SU-DHL-6 (cell line): ENCODE measurements around the gene MB.
A peak's percentile ranks its signal among the peaks of the same experiment; 100 is the strongest.

Experiments
- H2AFZ ChIP-seq: fragments of 200-600 bp; sonication (generic); 2 replicates; pipeline ENCODE4 v1.6.1; 2014; ENCODE audit warnings: low read depth, mild to moderate bottlenecking, moderate library complexity, mixed read lengths, antibody characterized with exemption, low read length; ENCODE audit not compliant: severe bottlenecking
- H3F3A ChIP-seq: fragments of 200-600 bp; shearing (Covaris generic); 2 replicates; pipeline ENCODE4 v1.6.0; 2016; ENCODE audit warnings: antibody characterized with exemption, mild to moderate bottlenecking; ENCODE audit not compliant: insufficient read depth
- H3K27ac ChIP-seq: fragments of 200-600 bp; sonication (generic); 2 replicates; pipeline ENCODE4 v1.5.1; 2016; ENCODE audit warnings: low read depth, mild to moderate bottlenecking, low read length, moderate library complexity, mixed read lengths
- H3K27me3 ChIP-seq: fragments of 200-600 bp; sonication (generic), shearing (Covaris generic); 2 replicates; pipeline ENCODE4 v1.6.0; 2014; ENCODE audit warnings: mild to moderate bottlenecking, low read length
- H3K36me3 ChIP-seq: fragments of 200-600 bp; sonication (generic); 2 replicates; pipeline ENCODE4 v1.6.1; 2014; ENCODE audit warnings: mild to moderate bottlenecking, low read length, mixed read lengths
- H3K4me2 ChIP-seq: fragments of 300-600, 200-600 bp; shearing (Covaris generic), sonication (generic); 2 replicates; pipeline ENCODE4 v1.6.0; 2014; ENCODE audit warnings: low read length, low read depth, mild to moderate bottlenecking; ENCODE audit not compliant: poor library complexity, severe bottlenecking
- H3K4me3 ChIP-seq: fragments of 200-600 bp; sonication (generic); 2 replicates; pipeline ENCODE4 v1.5.1; 2014; ENCODE audit warnings: antibody characterized with exemption, low read length, mild to moderate bottlenecking, mixed read lengths; ENCODE audit not compliant: insufficient read depth, poor library complexity, severe bottlenecking
- H3K79me2 ChIP-seq: fragments of 200-600 bp; sonication (generic); 2 replicates; pipeline ENCODE4 v1.6.1; 2014; ENCODE audit warnings: mild to moderate bottlenecking, low read length, moderate library complexity; ENCODE audit not compliant: insufficient read depth
- H3K9ac ChIP-seq: fragments of 200-600 bp; sonication (generic); 2 replicates; pipeline ENCODE4 v1.7.0; 2014; ENCODE audit warnings: mild to moderate bottlenecking, low read length
- H3K9me2 ChIP-seq: fragments of 200-600 bp; sonication (generic); replicated peaks from 2 replicates; pipeline ENCODE4 v1.6.1; 2014; ENCODE audit warnings: low read length; ENCODE audit not compliant: insufficient read depth
- H3K9me3 ChIP-seq: fragments of 200-600 bp; sonication (generic); 2 replicates; pipeline ENCODE4 v1.6.1; 2014; ENCODE audit warnings: low read length, mixed read lengths; ENCODE audit not compliant: insufficient read depth
- H4K20me1 ChIP-seq: fragments of 200-600 bp; sonication (generic); 2 replicates; pipeline ENCODE4 v1.6.1; 2014; ENCODE audit warnings: low read depth, mild to moderate bottlenecking, antibody characterized with exemption, low read length, moderate library complexity, mixed read lengths
- CTCF ChIP-seq: fragments of 200-600 bp; sonication (generic); IDR thresholded peaks from one replicate; pipeline ENCODE4 v1.5.1; 2017; ENCODE audit warnings: antibody characterized with exemption, mild to moderate bottlenecking, low read length, moderate library complexity; ENCODE audit not compliant: insufficient read depth, poor library complexity, severe bottlenecking
- EZH2phosphoT487 ChIP-seq: fragments of 200-600 bp; sonication (generic), shearing (Covaris generic); conservative IDR thresholded peaks from 2 replicates; pipeline ENCODE4 v1.6.1; 2018; ENCODE audit warnings: mild to moderate bottlenecking, antibody characterized with exemption, low read length, moderate library complexity, mixed read lengths

Gene MB

GRCh38 chr22:35638001-35638400 is 20.9 kb upstream of the MB start:
- H3K27ac ChIP-seq: no peak overlapping the region
- no peak overlapping the region for H3K4me2 ChIP-seq
- H3K9ac ChIP-seq: no peak overlapping the region
- H2AFZ ChIP-seq: no peak overlapping the region
- no peaks in the 10 kb centered on the region for H3K36me3 ChIP-seq
- no peaks in the 10 kb centered on the region for H3K27me3 ChIP-seq
- H3K79me2 ChIP-seq: no peaks in the 10 kb centered on the region
- no peak overlapping the region for H3K4me3 ChIP-seq
- no peak for TF ChIP-seq EZH2phosphoT487
- TF ChIP-seq CTCF: no peak
- no peaks in the 10 kb centered on the region for H4K20me1 ChIP-seq
- no peaks in the 10 kb centered on the region for H3F3A ChIP-seq
- H3K9me2 ChIP-seq: no peaks in the 10 kb centered on the region
- H3K9me3 ChIP-seq: no peaks in the 10 kb centered on the region

GRCh38 chr22:35637254-35637653 is 20.1 kb upstream of the MB start:
- Histone ChIP-seq H4K20me1 (no peaks in the 10 kb centered on the region), H3K36me3 (no peaks in the 10 kb centered on the region), H2AFZ (no peak overlapping the region), H3K27ac (no peak overlapping the region), H3K79me2 (no peaks in the 10 kb centered on the region), H3F3A (no peaks in the 10 kb centered on the region), H3K4me2 (no peak overlapping the region), H3K27me3 (no peaks in the 10 kb centered on the region), H3K9ac (no peak overlapping the region), H3K4me3 (no peak overlapping the region), H3K9me2 (no peaks in the 10 kb centered on the region), H3K9me3 (no peaks in the 10 kb centered on the region)
- TF ChIP-seq CTCF (no peak), EZH2phosphoT487 (no peak)

GRCh38 chr22:35634943-35635540 is 17.9 kb upstream of the MB start:
- Histone ChIP-seq H2AFZ (no peak overlapping the region), H3K4me3 (no peak overlapping the region), H3K36me3 (no peaks in the 10 kb centered on the region), H4K20me1 (no peaks in the 10 kb centered on the region), H3K4me2 (peak overlapping the region; percentile 12), H3K9me3 (no peaks in the 10 kb centered on the region), H3K27me3 (no peaks in the 10 kb centered on the region), H3K9ac (no peak overlapping the region), H3K9me2 (no peaks in the 10 kb centered on the region), H3F3A (no peaks in the 10 kb centered on the region), H3K27ac (no peak overlapping the region), H3K79me2 (no peaks in the 10 kb centered on the region)
- no peak for TF ChIP-seq CTCF
- no peak for TF ChIP-seq EZH2phosphoT487
